Vagina (tissue), 2 donors: ENCODE measurements around the gene RPS6KC1.

ENCODE experiments used
- CTCF ChIP-seq, 3 experiments: fragments of 450-650 bp in 2 of 3; fragments of 200-600 bp in 1 of 3; sonication (generic) in 1 of 3; IDR thresholded peaks; one replicate each; pipeline ENCODE4 v1.5.1; 2017 to 2019; ENCODE audit warnings: antibody characterized with exemption in 3 of 3, mild to moderate bottlenecking in 2 of 3, moderate library complexity in 2 of 3
- POLR2A ChIP-seq, 2 donors: fragments of 450-650 bp; IDR thresholded peaks; one replicate each; pipeline ENCODE4 v1.6.1; 2017; ENCODE audit warnings: antibody characterized with exemption in 2 of 2, mild to moderate bottlenecking in 2 of 2, moderate library complexity in 2 of 2
- POLR2AphosphoS5 ChIP-seq, 2 donors: sonication (generic); formaldehyde crosslinking; IDR thresholded peaks; one replicate each; pipeline ENCODE4 v1.9.0; 2017; ENCODE audit warnings: antibody characterized with exemption in 2 of 2, mild to moderate bottlenecking in 2 of 2, low read depth in 1 of 2; ENCODE audit not compliant: insufficient read depth in 1 of 2

- no peak for TF ChIP-seq CTCF (IDR thresholded peaks at IDR 0.05)
- TF ChIP-seq POLR2AphosphoS5 (IDR thresholded peaks at IDR 0.05; ENCODE audit: insufficient read depth in 1 of 2, low read depth in 1 of 2) = no peak
- no peak for TF ChIP-seq POLR2A (IDR thresholded peaks at IDR 0.05)
Observed at GRCh38 chr1:213297021-213297420, 246.0 kb downstream of the RPS6KC1 start.
